Activated CD4-positive, alpha-beta T cell treated with anti-CD3 and anti-CD28 coated beads, Interleukin-2, Interleukin-4, amounts not matched to agents 100 ng/mL and 50 ng/mL, durations not matched to agents 16 hours and 8 hours (primary cell): Measurements from ENCODE around the gene CD22.
"Not testable (repeated sequence)": the region's sequence is repeated elsewhere in the genome, so short reads cannot be mapped to it uniquely, and the experiment has no call there.

Experiments
- DNase-seq: peaks from one replicate; pipeline ENCODE4 v3.0.0-alpha.2; 2020; ENCODE audit warnings: low spot score

CD22 gene

GRCh38 chr19:35359395-35359794 is 30.4 kb downstream of the CD22 start:
- not testable (repeated sequence) for DNase-seq

GRCh38 chr19:35360081-35360480 is 31.1 kb downstream of the CD22 start:
- DNase-seq = not testable (repeated sequence)

GRCh38 chr19:35360880-35361420 is 32.0 kb downstream of the CD22 start:
- DNase-seq = no peak

DNA sequence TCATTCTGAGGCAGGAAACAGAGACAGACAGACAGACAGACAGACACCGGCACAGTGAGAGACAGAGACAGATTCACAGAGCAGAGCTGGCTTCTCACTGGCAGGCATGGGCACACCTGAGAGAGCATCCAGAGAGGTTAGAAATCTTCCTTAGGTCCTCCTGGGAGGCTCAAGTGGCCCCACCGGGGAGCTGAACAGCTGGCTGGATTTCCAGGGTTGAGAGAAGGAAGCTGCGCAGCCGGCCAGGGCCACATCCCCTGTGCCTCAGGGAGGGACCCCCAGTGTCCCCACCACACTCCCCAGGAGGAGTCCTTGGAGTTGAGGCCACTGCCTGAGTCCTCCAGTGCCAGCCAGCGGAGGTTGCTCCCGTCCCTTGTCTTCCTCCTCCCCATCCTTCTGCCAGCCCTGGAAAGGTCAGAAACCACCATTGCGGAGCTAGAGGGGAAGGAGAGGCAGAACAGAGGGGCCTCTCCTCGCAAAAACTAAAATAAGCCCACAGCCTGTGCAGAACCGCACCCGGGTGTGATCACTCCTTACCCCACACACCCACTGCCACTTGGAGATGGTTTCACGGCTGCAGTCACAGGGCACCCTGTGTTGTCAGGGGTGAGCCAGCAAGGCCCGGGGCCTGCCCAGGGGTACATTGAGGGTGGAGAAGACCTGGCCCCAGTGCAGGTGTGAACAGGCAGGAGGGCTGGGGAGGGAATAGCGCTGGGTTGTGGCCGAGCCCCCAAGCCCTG is 33.4 kb downstream of the CD22 start:
- DNase-seq = no peak

GRCh38 chr19:35363001-35363590 is 34.1 kb downstream of the CD22 start:
- DNase-seq = no peak

GRCh38 chr19:35363711-35364425 is 34.9 kb downstream of the CD22 start:
- DNase-seq = no peak

GRCh38 chr19:35365303-35365702 is 36.3 kb downstream of the CD22 start:
- no peak for DNase-seq

GRCh38 chr19:35368378-35368777 is 39.4 kb downstream of the CD22 start:
- no peak for DNase-seq

DNA sequence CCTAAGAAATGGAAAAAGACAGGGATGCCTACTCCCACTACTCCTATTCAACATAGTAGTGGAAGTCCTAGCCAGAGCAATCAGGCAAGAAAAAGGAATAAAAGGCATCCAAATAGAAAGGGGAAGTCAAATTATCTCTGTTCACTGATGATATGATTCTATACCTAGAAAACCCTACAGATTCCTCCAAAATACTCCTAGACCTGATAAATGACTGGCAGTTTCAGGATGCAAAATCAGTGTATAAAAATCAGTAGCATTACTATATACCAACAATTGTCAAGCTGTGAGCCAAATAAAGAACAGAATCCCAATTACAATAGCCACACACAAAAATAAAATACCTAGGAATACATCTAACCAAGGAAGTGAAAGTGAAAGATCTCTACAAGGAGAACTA is 40.5 kb downstream of the CD22 start:
- DNase-seq = no peak

GRCh38 chr19:35370722-35371121 is 41.7 kb downstream of the CD22 start, which contains the start of gene GPR42:
Gene GPR42, plus strand, starts transcription at chr19:35371068. Its CDS starts 292 bp downstream, at chr19:35371360.
- DNase-seq = no peak

GRCh38 chr19:35373492-35373891 is 44.5 kb downstream of the CD22 start:
- no peak for DNase-seq

- DNase-seq = not testable (repeated sequence)
These were observed 45.0 kb downstream of the CD22 start for GRCh38 chr19:35374031-35374430.

DNA sequence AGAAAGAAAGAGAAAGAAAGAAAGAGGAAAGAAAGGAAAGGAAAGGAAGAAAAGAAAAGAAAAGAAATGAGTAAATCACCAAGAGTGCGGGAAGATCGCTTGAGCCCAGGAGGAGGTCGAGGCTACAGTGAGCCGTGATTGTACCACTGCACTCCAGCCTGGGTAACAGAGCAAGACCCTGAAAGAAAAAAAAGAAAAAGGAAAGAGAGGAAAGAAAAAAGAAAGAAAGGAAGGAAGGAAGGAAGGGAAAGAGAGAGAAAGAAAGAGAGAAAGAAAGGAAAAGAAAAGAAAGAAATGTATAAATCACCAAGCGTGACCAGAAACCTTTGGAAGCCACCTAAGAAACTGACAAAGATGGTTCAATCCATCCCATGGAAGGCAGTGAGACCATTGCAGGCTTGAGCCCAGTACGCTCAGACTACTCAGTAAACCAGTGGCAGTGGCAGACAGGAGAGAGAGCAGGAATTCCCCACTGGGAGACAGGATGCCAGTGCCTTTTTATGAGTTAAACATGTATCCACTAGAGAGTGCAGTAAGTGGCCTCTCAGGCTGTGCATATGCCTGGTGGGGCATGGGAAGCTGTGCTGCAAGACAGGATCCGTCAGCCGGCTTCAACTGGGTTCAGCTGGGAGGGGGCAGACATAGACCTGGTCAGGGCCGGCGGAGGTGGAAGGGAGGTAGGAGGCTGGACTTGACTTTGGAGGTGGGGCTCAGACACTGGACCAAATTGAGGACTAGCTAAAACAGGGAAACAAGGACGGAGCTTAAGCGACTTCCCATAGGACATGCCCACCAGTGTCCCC is 46.7 kb downstream of the CD22 start:
- DNase-seq = no peak

DNA sequence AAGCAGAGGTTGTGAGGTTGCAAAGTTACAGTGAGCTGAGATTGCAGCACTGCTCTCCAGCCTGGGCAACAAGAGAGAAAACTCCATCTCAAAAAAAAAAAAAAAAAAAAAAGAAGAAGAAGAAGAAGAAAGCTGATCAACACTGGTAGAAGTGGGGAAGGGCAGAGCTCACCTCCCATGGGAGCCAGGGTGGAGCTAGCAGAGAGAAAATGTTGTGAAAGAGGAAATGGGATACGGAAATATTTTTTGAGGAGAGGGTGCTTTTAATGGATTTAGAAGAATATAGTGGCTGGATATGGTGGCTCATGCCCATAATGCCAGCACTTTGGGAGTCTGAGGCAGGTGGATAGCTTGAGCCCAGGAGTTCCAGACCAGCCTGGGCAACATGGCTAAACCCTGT is 48.7 kb downstream of the CD22 start:
- no peak for DNase-seq

DNA sequence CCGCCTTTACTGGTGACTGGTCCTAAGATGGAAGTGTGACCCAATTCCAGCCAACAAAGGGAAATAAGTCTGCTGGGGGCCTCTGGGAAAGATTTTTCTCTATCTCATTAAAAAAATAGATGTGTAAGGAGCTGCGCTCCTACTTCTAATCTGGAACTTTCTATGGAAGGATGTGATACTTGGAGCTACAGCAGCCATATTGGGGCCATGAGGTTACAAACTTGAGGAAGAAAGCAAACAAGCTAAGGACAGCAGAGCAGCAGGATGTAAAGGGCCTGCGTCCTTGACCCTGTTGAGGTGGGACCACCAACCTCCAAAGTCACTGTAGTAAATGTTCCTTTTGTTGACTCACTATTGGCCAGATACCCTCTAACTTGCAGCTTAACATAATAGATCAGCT is 49.4 kb downstream of the CD22 start:
- DNase-seq = no peak

DNA sequence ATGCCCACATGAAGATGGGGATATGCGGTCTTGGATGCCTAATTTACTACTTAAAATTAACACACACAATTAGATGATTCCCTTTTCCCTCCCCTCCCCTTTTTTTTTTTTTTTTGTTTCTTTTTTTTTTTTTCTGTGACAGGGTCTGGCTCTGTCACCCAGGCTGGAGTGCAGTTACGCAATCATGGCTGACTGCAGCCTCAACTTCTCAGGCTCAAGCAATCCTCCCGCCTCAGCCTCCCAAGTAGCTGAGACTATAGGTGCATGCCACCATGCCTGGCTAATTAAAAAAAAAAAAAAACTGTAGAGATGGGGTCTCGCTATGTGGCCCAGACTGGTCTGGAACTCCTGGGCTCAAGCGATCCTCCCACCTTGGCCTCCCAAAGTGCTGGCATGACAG is 50.6 kb downstream of the CD22 start:
- DNase-seq = not testable (repeated sequence)

GRCh38 chr19:35379992-35380391 is 51.0 kb downstream of the CD22 start:
- no peak for DNase-seq

GRCh38 chr19:35380450-35381124 is 51.6 kb downstream of the CD22 start:
- no peak for DNase-seq

GRCh38 chr19:35381318-35381717 is 52.3 kb downstream of the CD22 start:
- no peak for DNase-seq

- no peak for DNase-seq
These were observed 52.9 kb downstream of the CD22 start for GRCh38 chr19:35381926-35382325.

DNA sequence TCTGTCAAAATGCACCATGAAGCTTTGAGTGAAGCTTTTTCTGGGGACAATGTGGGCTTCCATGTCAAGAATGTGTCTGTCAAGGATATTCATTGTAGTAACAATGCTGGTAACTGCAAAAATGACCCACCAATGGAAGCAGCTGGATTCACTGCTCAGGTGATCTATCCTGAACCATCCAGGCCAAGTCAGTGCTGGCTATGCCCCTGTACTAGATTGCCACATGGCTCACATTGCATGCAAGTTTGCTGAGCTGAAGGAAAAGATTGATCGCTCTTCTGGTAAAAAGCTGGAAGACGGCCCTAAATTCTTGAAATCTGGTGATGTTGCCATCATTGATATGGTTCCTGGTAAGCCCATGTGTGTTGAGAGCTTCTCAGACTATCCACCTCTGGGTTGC is 54.5 kb downstream of the CD22 start:
- DNase-seq = no peak
